ENCODE results near the gene PODN. TPM values are rescaled to one million over a fixed set of nuclear protein-coding genes. Genes with fewer than 3 reads are reported as not detected.

Gene PODN
- total RNA-seq, 1 experiment from 2014 or later, result not detected

DNA sequence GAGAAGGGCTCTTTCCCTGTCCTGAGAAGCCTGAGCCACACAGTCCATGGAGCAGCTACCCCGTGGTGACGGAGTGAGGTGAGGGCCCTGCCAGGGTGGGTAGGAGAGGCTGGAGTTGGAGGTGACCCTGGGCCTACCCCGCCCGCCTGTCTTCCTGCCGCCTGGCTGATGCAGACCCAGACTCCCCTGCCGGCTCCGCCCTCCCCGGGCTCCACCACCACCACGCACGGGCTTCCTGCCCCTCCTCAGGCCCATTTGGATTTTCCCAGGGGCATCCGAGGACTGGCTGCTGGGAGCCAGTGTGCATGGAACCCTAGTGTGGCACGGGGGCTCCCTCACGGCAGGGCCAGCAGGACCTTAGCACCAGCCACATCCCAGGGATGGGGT is 32.5 kb downstream of the PODN start:
- ChIA-PET POLR2A (ENCODE audit: low non-redundant PET) (no interaction called here), CTCF (no interaction called here)
- BruUV-seq (replicated peaks), result no TSS peak
- Histone ChIP-seq H3K4me3 (ENCODE audit: low read depth, low read length, poor library complexity, severe bottlenecking) (no peak overlapping the region), H3K27me3 (replicated peaks; ENCODE audit: insufficient read depth, low read depth, low read length, poor library complexity) (no peaks in the 10 kb centered on the region), H3K4me1 (ENCODE audit: insufficient read depth, low read length, poor library complexity, severe bottlenecking) (no peaks in the 10 kb centered on the region), H3K27ac (ENCODE audit: low read depth, low read length, poor library complexity, severe bottlenecking) (no peak overlapping the region), H3K9me3 (ENCODE audit: low read depth, low read length, poor library complexity, severe bottlenecking) (no peaks in the 10 kb centered on the region), H3K36me3 (ENCODE audit: insufficient read depth, low read length, poor library complexity, severe bottlenecking) (no peaks in the 10 kb centered on the region)
- TF ChIP-seq, protein P1, sequence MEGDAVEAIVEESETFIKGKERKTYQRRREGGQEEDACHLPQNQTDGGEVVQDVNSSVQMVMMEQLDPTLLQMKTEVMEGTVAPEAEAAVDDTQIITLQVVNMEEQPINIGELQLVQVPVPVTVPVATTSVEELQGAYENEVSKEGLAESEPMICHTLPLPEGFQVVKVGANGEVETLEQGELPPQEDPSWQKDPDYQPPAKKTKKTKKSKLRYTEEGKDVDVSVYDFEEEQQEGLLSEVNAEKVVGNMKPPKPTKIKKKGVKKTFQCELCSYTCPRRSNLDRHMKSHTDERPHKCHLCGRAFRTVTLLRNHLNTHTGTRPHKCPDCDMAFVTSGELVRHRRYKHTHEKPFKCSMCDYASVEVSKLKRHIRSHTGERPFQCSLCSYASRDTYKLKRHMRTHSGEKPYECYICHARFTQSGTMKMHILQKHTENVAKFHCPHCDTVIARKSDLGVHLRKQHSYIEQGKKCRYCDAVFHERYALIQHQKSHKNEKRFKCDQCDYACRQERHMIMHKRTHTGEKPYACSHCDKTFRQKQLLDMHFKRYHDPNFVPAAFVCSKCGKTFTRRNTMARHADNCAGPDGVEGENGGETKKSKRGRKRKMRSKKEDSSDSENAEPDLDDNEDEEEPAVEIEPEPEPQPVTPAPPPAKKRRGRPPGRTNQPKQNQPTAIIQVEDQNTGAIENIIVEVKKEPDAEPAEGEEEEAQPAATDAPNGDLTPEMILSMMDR (conservative IDR thresholded peaks at IDR 0.05; ENCODE audit: low read depth, low read length), result no peak
- TF ChIP-seq EZH2 (IDR thresholded peaks at IDR 0.05; ENCODE audit: borderline replicate concordance, low read depth, low read length, poor library complexity, severe bottlenecking), result no peak
- no peak for DNase-seq (ENCODE audit: low spot score)
- intact Hi-C loops (cut with micrococcal nuclease; ENCODE audit: unreplicated experiment), result no loop called here

DNA sequence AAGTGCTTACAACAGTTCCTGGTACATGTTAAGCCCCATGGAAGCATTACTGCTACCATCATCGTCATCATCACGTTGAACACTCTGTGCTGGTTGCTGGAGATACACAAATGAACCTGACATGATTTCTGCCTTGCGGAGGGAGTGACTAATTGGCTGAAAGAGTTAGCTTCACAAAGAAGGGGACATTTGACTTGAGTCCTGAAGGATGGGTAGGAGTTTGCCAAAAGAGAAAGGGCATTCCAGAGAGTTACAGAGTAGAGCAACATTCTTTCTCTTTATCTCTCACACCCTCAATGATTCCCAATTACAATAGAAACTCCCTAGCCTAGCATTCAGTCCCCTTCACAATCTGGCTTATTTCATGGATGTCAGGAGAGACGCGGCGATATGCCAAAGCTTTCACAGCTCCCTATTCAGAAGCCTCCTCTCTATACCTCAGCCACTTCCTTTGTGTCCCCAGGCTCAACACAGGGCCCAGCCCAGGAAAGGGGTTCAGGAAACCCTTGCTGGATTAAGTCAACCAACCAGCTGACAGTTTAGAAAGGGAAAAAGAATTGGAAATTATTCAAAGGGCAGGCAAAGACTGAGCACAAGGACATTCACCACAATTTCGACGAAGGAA is 42.4 kb downstream of the PODN start:
- H3K27ac ChIP-seq (ENCODE audit: low read depth, low read length, poor library complexity, severe bottlenecking), result no peak overlapping the region
- H3K27me3 ChIP-seq (replicated peaks; ENCODE audit: insufficient read depth, low read depth, low read length, poor library complexity), result no peaks in the 10 kb centered on the region
- H3K4me1 ChIP-seq (ENCODE audit: insufficient read depth, low read length, poor library complexity, severe bottlenecking), result peaks cover 7% of the 10 kb centered on the region
- TF ChIP-seq, protein P1 (conservative IDR thresholded peaks at IDR 0.05; ENCODE audit: low read depth, low read length), result no peak
- no peak for TF ChIP-seq EZH2 (IDR thresholded peaks at IDR 0.05; ENCODE audit: borderline replicate concordance, low read depth, low read length, poor library complexity, severe bottlenecking)
- H3K9me3 ChIP-seq (ENCODE audit: low read depth, low read length, poor library complexity, severe bottlenecking), result no peaks in the 10 kb centered on the region
- POLR2A ChIA-PET (ENCODE audit: low non-redundant PET), result no interaction called here
- intact Hi-C loops (cut with micrococcal nuclease; ENCODE audit: unreplicated experiment), result no loop called here
- H3K36me3 ChIP-seq (ENCODE audit: insufficient read depth, low read length, poor library complexity, severe bottlenecking), result no peaks in the 10 kb centered on the region
- no peak for DNase-seq (ENCODE audit: low spot score)
- BruUV-seq (replicated peaks), result no TSS peak
- CTCF ChIA-PET, result no interaction called here
- H3K4me3 ChIP-seq (ENCODE audit: low read depth, low read length, poor library complexity, severe bottlenecking), result no peak overlapping the region

DNA sequence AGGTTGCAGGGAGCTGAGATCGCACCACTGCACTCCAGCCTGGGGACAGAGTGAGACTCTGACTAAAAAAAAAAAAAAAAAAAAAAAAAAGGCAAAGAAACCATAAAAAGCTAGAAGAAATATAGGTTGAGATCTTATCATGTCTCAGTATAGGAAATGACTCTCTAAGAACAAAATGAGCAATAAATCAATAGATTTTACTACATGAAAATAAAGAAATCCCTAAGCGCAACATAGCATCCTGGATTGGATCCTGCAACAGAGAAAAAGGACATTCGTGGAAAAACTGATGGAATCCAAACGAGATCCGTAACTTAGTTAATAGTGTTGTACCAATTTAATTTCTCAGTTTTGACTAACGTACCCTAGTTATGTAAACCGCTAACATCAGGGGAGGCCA is 45.1 kb downstream of the PODN start:
- Histone ChIP-seq H3K4me1 (ENCODE audit: insufficient read depth, low read length, poor library complexity, severe bottlenecking) (peaks cover 11% of the 10 kb centered on the region), H3K27me3 (replicated peaks; ENCODE audit: insufficient read depth, low read depth, low read length, poor library complexity) (no peaks in the 10 kb centered on the region), H3K36me3 (ENCODE audit: insufficient read depth, low read length, poor library complexity, severe bottlenecking) (no peaks in the 10 kb centered on the region), H3K27ac (ENCODE audit: low read depth, low read length, poor library complexity, severe bottlenecking) (no peak overlapping the region), H3K4me3 (ENCODE audit: low read depth, low read length, poor library complexity, severe bottlenecking) (no peak overlapping the region), H3K9me3 (ENCODE audit: low read depth, low read length, poor library complexity, severe bottlenecking) (no peaks in the 10 kb centered on the region)
- no peak for DNase-seq (ENCODE audit: low spot score)
- POLR2A ChIA-PET (ENCODE audit: low non-redundant PET), result no interaction called here
- intact Hi-C loops (cut with micrococcal nuclease; ENCODE audit: unreplicated experiment), result no loop called here
- no TSS peak for BruUV-seq (replicated peaks)
- CTCF ChIA-PET, result no interaction called here
- TF ChIP-seq EZH2 (IDR thresholded peaks at IDR 0.05; ENCODE audit: borderline replicate concordance, low read depth, low read length, poor library complexity, severe bottlenecking), result no peak
- TF ChIP-seq, protein P1 (conservative IDR thresholded peaks at IDR 0.05; ENCODE audit: low read depth, low read length), result no peak

Data from A673 (cell line).